CD4-positive, alpha-beta memory T cell (primary cell): ENCODE data around the gene DLGAP4. TPM values are rescaled to one million over a fixed set of nuclear protein-coding genes. Genes with fewer than 3 reads are reported as not detected.

Experiments used
- CTCF ChIA-PET: fragments of 350-600 bp; sonication (Branson Sonifier 250); formaldehyde crosslinking; loops from one replicate; lab custom pipeline; 2021; ENCODE audit warnings: inconsistent platforms; ENCODE audit not compliant: partially characterized antibody; lab: Charles Lee
- POLR2A ChIA-PET: fragments of 350-600 bp; sonication (Branson Sonifier 250); formaldehyde crosslinking; loops from one replicate; lab custom pipeline; 2021; ENCODE audit not compliant: partially characterized antibody; lab: Charles Lee
- DNase-seq, 5 donors: peaks; one replicate each; pipeline versions ENCODE4 v3.0.0 to v3.0.0-alpha.2; 2020 to 2022; ENCODE audit warnings: mixed read lengths in 1 of 5
- H3K27ac ChIP-seq: one replicate; pipeline ENCODE4 v1.7.0; 2013; ENCODE audit warnings: low read depth, low read length
- H3K27me3 ChIP-seq: 2 replicates; pipeline ENCODE4 v1.7.0; 2013; ENCODE audit warnings: mild to moderate bottlenecking, low read length, moderate library complexity; ENCODE audit not compliant: insufficient read depth
- H3K36me3 ChIP-seq: 2 replicates; pipeline ENCODE4 v1.7.0; 2013; ENCODE audit warnings: mild to moderate bottlenecking, low read length, moderate library complexity; ENCODE audit not compliant: insufficient read depth
- H3K4me1 ChIP-seq: 2 replicates; pipeline ENCODE4 v1.7.0; 2013; ENCODE audit warnings: mild to moderate bottlenecking, low read length, moderate library complexity; ENCODE audit not compliant: insufficient read depth
- H3K4me3 ChIP-seq, 2 donors: one replicate each; pipeline ENCODE4 v1.7.0; 2013; ENCODE audit warnings: low read length in 2 of 2, mild to moderate bottlenecking in 1 of 2
- H3K9me3 ChIP-seq, 2 donors: one replicate each; pipeline ENCODE4 v1.7.0; 2013; ENCODE audit warnings: low read length in 2 of 2, control low read depth in 1 of 2; ENCODE audit not compliant: control insufficient read depth in 1 of 2
- H3K27ac Mint-ChIP-seq, 7 donors: one replicate each; pipeline ENCODE4 v1.8.0; 2020 to 2021; ENCODE audit warnings: mixed read lengths in 7 of 7, mild to moderate bottlenecking in 6 of 7, inconsistent platforms in 3 of 7, moderate library complexity in 3 of 7
- H3K27me3 Mint-ChIP-seq, 2 donors: one replicate each; pipeline ENCODE4 v1.8.0; 2020 to 2021; ENCODE audit warnings: mixed read lengths in 2 of 2
- H3K36me3 Mint-ChIP-seq, 2 donors: one replicate each; pipeline ENCODE4 v1.8.0; 2020 to 2021; ENCODE audit warnings: mixed read lengths in 2 of 2, inconsistent platforms in 1 of 2, mild to moderate bottlenecking in 1 of 2
- H3K4me1 Mint-ChIP-seq, 4 donors: one replicate each; pipeline ENCODE4 v1.8.0; 2020 to 2021; ENCODE audit warnings: mixed read lengths in 4 of 4, mild to moderate bottlenecking in 1 of 4
- H3K4me3 Mint-ChIP-seq, 8 donors: one replicate each; pipeline ENCODE4 v1.8.0; 2020 to 2021; ENCODE audit warnings: mixed read lengths in 8 of 8, mild to moderate bottlenecking in 7 of 8, moderate library complexity in 6 of 8, inconsistent platforms in 3 of 8
- H3K9me3 Mint-ChIP-seq, 8 donors: one replicate each; pipeline ENCODE4 v1.8.0; 2020 to 2021; ENCODE audit warnings: mixed read lengths in 8 of 8, mild to moderate bottlenecking in 5 of 8, inconsistent platforms in 3 of 8, moderate library complexity in 1 of 8
- intact Hi-C: fragments of 100-400 bp; cut with micrococcal nuclease; formaldehyde crosslinking; loops from one replicate; pipeline ENCODE4 v1.15.1; 2023
- polyA plus RNA-seq, 2 donors: library from polyadenylated mRNA; unstranded; fragments of 300-500 nt; fragmentation: Illumina TruSeq; gene quantifications; one replicate each; pipeline ENCODE4 v1.2.3, GENCODE V29; 2021
- total RNA-seq, 2 experiments: library from RNA; stranded (reverse); gene quantifications; one replicate each; pipeline ENCODE4 v1.2.3, GENCODE V29; 2021

DLGAP4 gene
- total and polyA plus RNA-seq, 4 experiments from 2014 or later, result 13.3 to 50.2 (median 31.0) TPM

DNA sequence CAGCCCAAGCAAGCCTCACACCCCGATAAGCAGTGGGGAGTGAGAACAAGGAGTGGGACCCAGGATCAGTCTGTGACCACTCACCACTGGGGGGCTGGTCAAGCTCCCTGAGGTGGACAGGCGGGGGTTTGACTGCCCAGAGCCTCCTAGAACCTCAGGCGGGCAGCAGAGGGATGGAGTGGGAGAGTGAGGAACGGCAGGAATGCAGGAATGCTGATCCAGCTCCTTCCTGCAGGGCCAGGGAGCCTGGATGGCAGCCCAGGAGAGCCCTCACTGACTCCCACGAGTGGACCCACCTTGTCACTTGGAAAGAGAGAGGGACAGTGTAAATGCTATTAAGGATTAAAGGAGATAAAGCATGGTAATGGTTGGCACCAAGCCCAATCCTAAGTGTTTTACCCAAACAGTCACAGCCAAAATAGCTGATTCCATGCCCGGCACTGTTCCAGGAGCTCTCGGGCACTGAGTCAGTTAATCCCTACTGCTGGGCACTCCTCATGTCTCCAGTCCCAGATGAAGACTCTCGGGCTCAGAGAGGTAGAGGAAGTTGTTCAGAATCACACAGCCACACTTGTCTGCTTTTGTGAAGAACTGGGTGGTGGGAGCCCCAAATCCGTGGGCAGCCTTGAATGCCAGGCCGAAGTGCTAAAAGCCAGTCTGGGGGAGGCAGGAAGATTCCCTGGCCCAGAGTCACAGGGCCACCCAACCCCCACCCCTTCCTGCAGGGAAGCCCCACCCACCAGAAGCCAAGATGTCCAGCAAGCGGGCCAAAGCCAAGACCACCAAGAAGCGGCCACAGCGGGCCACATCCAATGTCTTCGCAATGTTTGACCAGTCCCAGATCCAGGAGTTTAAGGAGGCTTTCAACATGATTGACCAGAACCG, 238.2 kb downstream of the DLGAP4 start:
- ChIA-PET CTCF (no interaction called here), POLR2A (no interaction called here)
- intact Hi-C loops, result no loop called here
- Mint-ChIP-seq H3K27ac (no peak overlapping the region), H3K4me3 (no peak overlapping the region), H3K4me1 (peaks cover 0 to 1% (median 0%) of the 10 kb centered on the region in 4 donors), H3K36me3 (no peaks in the 10 kb centered on the region), H3K27me3 (peaks cover 0 to 3% of the 10 kb centered on the region in 2 donors), H3K9me3 (no peaks in the 10 kb centered on the region)
- Histone ChIP-seq H3K9me3 (no peaks in the 10 kb centered on the region), H3K27ac (no peak overlapping the region), H3K4me3 (no peak overlapping the region), H3K4me1 (no peaks in the 10 kb centered on the region), H3K36me3 (no peaks in the 10 kb centered on the region), H3K27me3 (no peaks in the 10 kb centered on the region)
- DNase-seq, result no peak

DNA sequence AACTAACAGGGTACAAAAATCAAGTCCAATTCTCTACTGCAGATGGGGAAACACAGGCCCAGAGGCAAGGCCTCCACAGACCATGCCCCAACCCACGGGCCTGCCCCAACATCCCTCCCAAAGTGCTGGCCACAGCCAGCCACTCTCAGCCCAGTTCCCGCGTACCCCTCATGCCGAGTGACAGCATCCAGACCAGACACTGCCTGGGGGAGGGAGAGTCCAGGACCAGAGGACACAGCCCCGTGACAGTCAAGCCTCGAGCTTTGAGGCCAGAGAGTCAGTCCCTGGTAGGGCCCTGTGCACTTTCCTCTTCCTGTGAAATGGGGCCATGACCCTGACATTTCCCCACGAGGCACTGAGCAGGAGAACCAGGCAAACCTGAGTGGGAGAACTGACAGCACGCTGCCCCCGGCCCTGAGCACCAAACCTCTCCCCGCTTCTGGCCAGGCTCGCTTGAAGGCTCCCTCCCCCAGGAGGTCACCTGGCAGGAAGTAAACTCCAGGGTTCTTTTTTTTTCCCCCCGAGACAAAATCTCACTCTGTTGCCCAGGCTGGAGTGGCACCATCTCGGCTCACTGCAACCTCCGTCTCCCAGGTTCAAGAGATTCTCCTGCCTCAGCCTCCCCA, 240.1 kb downstream of the DLGAP4 start:
- no peaks in the 10 kb centered on the region for H3K27me3 ChIP-seq
- no peak for DNase-seq
- H3K9me3 ChIP-seq, result no peaks in the 10 kb centered on the region
- Mint-ChIP-seq H3K4me3 (no peak overlapping the region), H3K9me3 (no peaks in the 10 kb centered on the region), H3K4me1 (peaks cover 0 to 1% (median 0%) of the 10 kb centered on the region in 4 donors), H3K27ac (no peak overlapping the region), H3K36me3 (no peaks in the 10 kb centered on the region), H3K27me3 (no peaks in the 10 kb centered on the region)
- H3K4me3 ChIP-seq, result no peak overlapping the region
- ChIA-PET POLR2A (no interaction called here), CTCF (no interaction called here)
- H3K36me3 ChIP-seq, result no peaks in the 10 kb centered on the region
- intact Hi-C loops, result no loop called here
- no peaks in the 10 kb centered on the region for H3K4me1 ChIP-seq
- no peak overlapping the region for H3K27ac ChIP-seq

- Mint-ChIP-seq H3K36me3 (no peaks in the 10 kb centered on the region), H3K27ac (peak overlapping the region in 1 of 7 donors; percentile 85), H3K4me3 (no peak overlapping the region), H3K27me3 (no peaks in the 10 kb centered on the region), H3K4me1 (peaks cover 0 to 1% (median 0%) of the 10 kb centered on the region in 4 donors), H3K9me3 (no peaks in the 10 kb centered on the region)
- no peak for DNase-seq
- Histone ChIP-seq H3K4me1 (no peaks in the 10 kb centered on the region), H3K27ac (no peak overlapping the region), H3K27me3 (no peaks in the 10 kb centered on the region), H3K9me3 (no peaks in the 10 kb centered on the region), H3K36me3 (no peaks in the 10 kb centered on the region), H3K4me3 (no peak overlapping the region)
- POLR2A ChIA-PET, result no interaction called here
- CTCF ChIA-PET, result interaction anchor here (0.5 kb wide), 1 partner anchor 91 kb away, joined by 3 read pairs; no protein-coding TSS in a partner anchor
- intact Hi-C loops, result no loop called here
These were observed 241.3 kb downstream of the DLGAP4 start for GRCh38 chr20:36547186-36548005.

- no peaks in the 10 kb centered on the region for H3K36me3 ChIP-seq
- peak overlapping the region in 1 of 7 donors; percentile 85 for H3K27ac Mint-ChIP-seq
- H3K27me3 ChIP-seq, result no peaks in the 10 kb centered on the region
- no peak for DNase-seq
- H3K27ac ChIP-seq, result no peak overlapping the region
- H3K27me3 Mint-ChIP-seq, result no peaks in the 10 kb centered on the region
- no peaks in the 10 kb centered on the region for H3K36me3 Mint-ChIP-seq
- intact Hi-C loops, result no loop called here
- H3K4me3 ChIP-seq, result no peak overlapping the region
- ChIA-PET CTCF (no interaction called here), POLR2A (no interaction called here)
- H3K4me3 Mint-ChIP-seq, result no peak overlapping the region
- H3K9me3 ChIP-seq, result no peaks in the 10 kb centered on the region
- no peaks in the 10 kb centered on the region for H3K4me1 ChIP-seq
- peaks cover 0 to 1% (median 0%) of the 10 kb centered on the region in 4 donors for H3K4me1 Mint-ChIP-seq
- no peaks in the 10 kb centered on the region for H3K9me3 Mint-ChIP-seq
These were observed 241.8 kb downstream of the DLGAP4 start for GRCh38 chr20:36548006-36548315.

DNA sequence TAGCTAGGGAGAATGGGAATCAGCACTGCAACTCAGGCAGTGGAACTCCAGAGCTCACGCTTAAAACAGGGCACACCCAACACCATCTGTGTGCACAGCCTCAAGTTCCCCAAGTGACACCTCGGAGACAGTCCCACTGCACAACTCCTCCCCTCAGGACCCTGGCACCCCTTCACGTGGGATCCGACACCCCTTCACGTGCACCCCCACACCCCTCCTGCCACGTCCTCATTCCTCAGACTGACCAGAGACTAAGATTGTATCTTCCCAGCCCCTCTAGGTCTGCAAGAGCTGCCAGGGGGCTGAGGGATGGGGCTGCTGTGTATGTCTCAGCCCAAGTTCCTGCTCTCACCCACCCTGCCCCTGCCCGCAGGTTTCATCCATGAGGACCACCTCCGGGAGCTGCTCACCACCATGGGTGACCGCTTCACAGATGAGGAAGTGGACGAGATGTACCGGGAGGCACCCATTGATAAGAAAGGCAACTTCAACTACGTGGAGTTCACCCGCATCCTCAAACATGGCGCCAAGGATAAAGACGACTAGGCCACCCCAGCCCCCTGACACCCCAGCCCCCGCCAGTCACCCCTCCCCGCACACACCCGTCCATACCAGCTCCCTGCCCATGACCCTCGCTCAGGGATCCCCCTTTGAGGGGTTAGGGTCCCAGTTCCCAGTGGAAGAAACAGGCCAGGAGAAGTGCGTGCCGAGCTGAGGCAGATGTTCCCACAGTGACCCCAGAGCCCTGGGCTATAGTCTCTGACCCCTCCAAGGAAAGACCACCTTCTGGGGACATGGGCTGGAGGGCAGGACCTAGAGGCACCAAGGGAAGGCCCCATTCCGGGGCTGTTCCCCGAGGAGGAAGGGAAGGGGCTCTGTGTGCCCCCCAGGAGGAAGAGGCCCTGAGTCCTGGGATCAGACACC, 242.8 kb downstream of the DLGAP4 start:
- H3K4me3 Mint-ChIP-seq, result no peak overlapping the region
- no peak overlapping the region for H3K27ac ChIP-seq
- no peaks in the 10 kb centered on the region for H3K9me3 Mint-ChIP-seq
- H3K9me3 ChIP-seq, result no peaks in the 10 kb centered on the region
- no peak for DNase-seq
- H3K27me3 ChIP-seq, result no peaks in the 10 kb centered on the region
- H3K4me1 Mint-ChIP-seq, result peaks cover 0 to 1% (median 0%) of the 10 kb centered on the region in 4 donors
- peak overlapping the region in 1 of 7 donors; percentile 85 for H3K27ac Mint-ChIP-seq
- ChIA-PET POLR2A (no interaction called here), CTCF (interaction anchor here (1.6 kb wide), 1 partner anchor 46 kb away, joined by 5 read pairs; no protein-coding TSS in a partner anchor)
- no peaks in the 10 kb centered on the region for H3K36me3 Mint-ChIP-seq
- H3K27me3 Mint-ChIP-seq, result no peaks in the 10 kb centered on the region
- H3K36me3 ChIP-seq, result no peaks in the 10 kb centered on the region
- intact Hi-C loops, result no loop called here
- no peak overlapping the region for H3K4me3 ChIP-seq
- no peaks in the 10 kb centered on the region for H3K4me1 ChIP-seq

- intact Hi-C loops, result no loop called here
- no peaks in the 10 kb centered on the region for H3K9me3 Mint-ChIP-seq
- ChIA-PET POLR2A (no interaction called here), CTCF (interaction anchor here (1.6 kb wide), 1 partner anchor 45 kb away, joined by 5 read pairs; no protein-coding TSS in a partner anchor)
- H3K4me3 ChIP-seq, result no peak overlapping the region
- no peaks in the 10 kb centered on the region for H3K36me3 ChIP-seq
- no peaks in the 10 kb centered on the region for H3K27me3 ChIP-seq
- no peak overlapping the region for H3K27ac Mint-ChIP-seq
- DNase-seq, result no peak
- H3K27me3 Mint-ChIP-seq, result no peaks in the 10 kb centered on the region
- no peaks in the 10 kb centered on the region for H3K4me1 ChIP-seq
- no peak overlapping the region for H3K4me3 Mint-ChIP-seq
- H3K27ac ChIP-seq, result no peak overlapping the region
- H3K36me3 Mint-ChIP-seq, result no peaks in the 10 kb centered on the region
- H3K9me3 ChIP-seq, result no peaks in the 10 kb centered on the region
- peaks cover 0 to 1% (median 0%) of the 10 kb centered on the region in 4 donors for H3K4me1 Mint-ChIP-seq
These were observed 243.4 kb downstream of the DLGAP4 start for GRCh38 chr20:36549628-36549941.
